ENCODE data around the gene FOXO1. TPM values are rescaled to one million over a fixed set of nuclear protein-coding genes. Genes with fewer than 3 reads are reported as not detected.

The FOXO1 gene
- total and polyA plus RNA-seq, 3 experiments from 2014 or later: 32.6 to 56.2 (median 32.9) TPM

GRCh38 chr13:40581277-40581579 is 85.2 kb downstream of the FOXO1 start:
- H3K27ac Mint-ChIP-seq: peak overlapping the region in 3 of 8 donors; percentile 30 to 68 (median 33)
- Histone ChIP-seq H3K27ac (ENCODE audit: low read depth, low read length) (no peak overlapping the region), H3K4me3 (ENCODE audit: low read length) (no peak overlapping the region), H3K36me3 (ENCODE audit: insufficient read depth, low read length) (no peaks in the 10 kb centered on the region), H3K4me1 (ENCODE audit: insufficient read depth, low read length) (peaks cover 74% of the 10 kb centered on the region), H3K9me3 (ENCODE audit: low read length) (peaks cover 3% of the 10 kb centered on the region), H3K27me3 (ENCODE audit: insufficient read depth, low read length, poor library complexity, severe bottlenecking) (no peaks in the 10 kb centered on the region)
- CTCF ChIA-PET: interaction anchor here (1.0 to 1.6 kb wide), 4 partner anchors 14 to 513 kb away, joined by 3 to 4 read pairs (median 3); no protein-coding TSS in a partner anchor
- peaks cover 0 to 2% of the 10 kb centered on the region in 2 donors for H3K27me3 Mint-ChIP-seq
- H3K36me3 Mint-ChIP-seq: peaks cover 9 to 11% (median 11%) of the 10 kb centered on the region in 3 donors
- no peak for DNase-seq
- POLR2A ChIA-PET: no interaction called here
- peaks cover 78 to 95% (median 94%) of the 10 kb centered on the region in 3 donors for H3K4me1 Mint-ChIP-seq
- peaks cover 2 to 8% (median 5%) of the 10 kb centered on the region in 5 donors for H3K9me3 Mint-ChIP-seq
- peak overlapping the region in 4 of 7 donors; percentile 5 to 54 (median 22) for H3K4me3 Mint-ChIP-seq

GRCh38 chr13:40580566-40581276 is 85.7 kb downstream of the FOXO1 start:
- peak overlapping the region in 2 of 7 donors; percentile 18 to 54 for H3K4me3 Mint-ChIP-seq
- Histone ChIP-seq H3K27me3 (ENCODE audit: insufficient read depth, low read length, poor library complexity, severe bottlenecking) (no peaks in the 10 kb centered on the region), H3K36me3 (ENCODE audit: insufficient read depth, low read length) (no peaks in the 10 kb centered on the region), H3K27ac (ENCODE audit: low read depth, low read length) (no peak overlapping the region), H3K9me3 (ENCODE audit: low read length) (peaks cover 3% of the 10 kb centered on the region), H3K4me1 (ENCODE audit: insufficient read depth, low read length) (peaks cover 74% of the 10 kb centered on the region), H3K4me3 (ENCODE audit: low read length) (no peak overlapping the region)
- H3K9me3 Mint-ChIP-seq: peaks cover 2 to 8% (median 5%) of the 10 kb centered on the region in 5 donors
- ChIA-PET CTCF (interaction anchor here (1.2 to 1.6 kb wide), 2 partner anchors 59 to 512 kb away, joined by 3 to 4 read pairs; no protein-coding TSS in a partner anchor), POLR2A (no interaction called here)
- peak overlapping the region in 5 of 8 donors; percentile 16 to 68 (median 39) for H3K27ac Mint-ChIP-seq
- H3K4me1 Mint-ChIP-seq: peaks cover 79 to 95% (median 94%) of the 10 kb centered on the region in 3 donors
- H3K36me3 Mint-ChIP-seq: peaks cover 9 to 11% (median 11%) of the 10 kb centered on the region in 3 donors
- peaks cover 0 to 2% of the 10 kb centered on the region in 2 donors for H3K27me3 Mint-ChIP-seq
- DNase-seq: no peak

GRCh38 chr13:40579535-40579934 is 86.9 kb downstream of the FOXO1 start:
- H3K9me3 ChIP-seq (ENCODE audit: low read length): peaks cover 3% of the 10 kb centered on the region
- Mint-ChIP-seq H3K27me3 (peaks cover 0 to 2% of the 10 kb centered on the region in 2 donors), H3K4me1 (peaks cover 81 to 95% (median 94%) of the 10 kb centered on the region in 3 donors), H3K4me3 (peak overlapping the region in 1 of 7 donors; percentile 49), H3K27ac (peak overlapping the region in 3 of 8 donors; percentile 7 to 63 (median 7)), H3K9me3 (peaks cover 2 to 8% (median 5%) of the 10 kb centered on the region in 5 donors), H3K36me3 (peaks cover 9 to 11% (median 11%) of the 10 kb centered on the region in 3 donors)
- H3K27me3 ChIP-seq (ENCODE audit: insufficient read depth, low read length, poor library complexity, severe bottlenecking): no peaks in the 10 kb centered on the region
- H3K4me1 ChIP-seq (ENCODE audit: insufficient read depth, low read length): peaks cover 80% of the 10 kb centered on the region
- DNase-seq: no peak
- CTCF ChIA-PET: no interaction called here
- POLR2A ChIA-PET: no interaction called here
- H3K27ac ChIP-seq (ENCODE audit: low read depth, low read length): no peak overlapping the region
- no peak overlapping the region for H3K4me3 ChIP-seq (ENCODE audit: low read length)
- no peaks in the 10 kb centered on the region for H3K36me3 ChIP-seq (ENCODE audit: insufficient read depth, low read length)

- DNase-seq: no peak
- H3K27ac Mint-ChIP-seq: peak overlapping the region in 7 of 8 donors; percentile 7 to 91 (median 22)
- peaks cover 92 to 100% (median 99%) of the 10 kb centered on the region in 3 donors for H3K4me1 Mint-ChIP-seq
- no peaks in the 10 kb centered on the region for H3K9me3 ChIP-seq (ENCODE audit: low read length)
- POLR2A ChIA-PET: no interaction called here
- no peak overlapping the region for H3K4me3 ChIP-seq (ENCODE audit: low read length)
- H3K27ac ChIP-seq (ENCODE audit: low read depth, low read length): no peak overlapping the region
- H3K9me3 Mint-ChIP-seq: peaks cover 0 to 3% (median 0%) of the 10 kb centered on the region in 5 donors
- CTCF ChIA-PET: no interaction called here
- H3K27me3 Mint-ChIP-seq: no peaks in the 10 kb centered on the region
- H3K36me3 ChIP-seq (ENCODE audit: insufficient read depth, low read length): no peaks in the 10 kb centered on the region
- H3K27me3 ChIP-seq (ENCODE audit: insufficient read depth, low read length, poor library complexity, severe bottlenecking): no peaks in the 10 kb centered on the region
- H3K4me1 ChIP-seq (ENCODE audit: insufficient read depth, low read length): peaks cover 95% of the 10 kb centered on the region
- H3K36me3 Mint-ChIP-seq: peaks cover 2 to 3% (median 3%) of the 10 kb centered on the region in 3 donors
- H3K4me3 Mint-ChIP-seq: peak overlapping the region in 5 of 7 donors; percentile 6 to 20 (median 12)
Observed at GRCh38 chr13:40578055-40578454, 88.4 kb downstream of the FOXO1 start.

- H3K36me3 Mint-ChIP-seq: peaks cover 0 to 2% (median 2%) of the 10 kb centered on the region in 3 donors
- H3K4me1 Mint-ChIP-seq: peaks cover 92 to 100% (median 99%) of the 10 kb centered on the region in 3 donors
- CTCF ChIA-PET: interaction anchor here (1.2 kb wide), 1 partner anchor 89 kb away, joined by 5 read pairs; no protein-coding TSS in a partner anchor
- DNase-seq: peak in 1 of 5 donors; percentile 25
- Histone ChIP-seq H3K9me3 (ENCODE audit: low read length) (no peaks in the 10 kb centered on the region), H3K27ac (ENCODE audit: low read depth, low read length) (no peak overlapping the region), H3K36me3 (ENCODE audit: insufficient read depth, low read length) (no peaks in the 10 kb centered on the region), H3K27me3 (ENCODE audit: insufficient read depth, low read length, poor library complexity, severe bottlenecking) (no peaks in the 10 kb centered on the region), H3K4me3 (ENCODE audit: low read length) (no peak overlapping the region), H3K4me1 (ENCODE audit: insufficient read depth, low read length) (peaks cover 98% of the 10 kb centered on the region)
- POLR2A ChIA-PET: no interaction called here
- peak overlapping the region in 7 of 8 donors; percentile 26 to 61 (median 35) for H3K27ac Mint-ChIP-seq
- no peaks in the 10 kb centered on the region for H3K27me3 Mint-ChIP-seq
- no peaks in the 10 kb centered on the region for H3K9me3 Mint-ChIP-seq
- peak overlapping the region in 2 of 7 donors; percentile 13 to 38 for H3K4me3 Mint-ChIP-seq
Observed at GRCh38 chr13:40576369-40576768, 90.1 kb downstream of the FOXO1 start.

- Mint-ChIP-seq H3K4me3 (peak overlapping the region in 4 of 7 donors; percentile 1 to 65 (median 22)), H3K4me1 (peaks cover 90 to 99% (median 97%) of the 10 kb centered on the region in 3 donors), H3K27me3 (no peaks in the 10 kb centered on the region), H3K9me3 (no peaks in the 10 kb centered on the region), H3K36me3 (peaks cover 0 to 1% (median 0%) of the 10 kb centered on the region in 3 donors), H3K27ac (peak overlapping the region in 6 of 8 donors; percentile 19 to 36 (median 27))
- no peaks in the 10 kb centered on the region for H3K9me3 ChIP-seq (ENCODE audit: low read length)
- no peaks in the 10 kb centered on the region for H3K27me3 ChIP-seq (ENCODE audit: insufficient read depth, low read length, poor library complexity, severe bottlenecking)
- peaks cover 92% of the 10 kb centered on the region for H3K4me1 ChIP-seq (ENCODE audit: insufficient read depth, low read length)
- no peak for DNase-seq
- POLR2A ChIA-PET: interaction anchor here (0.5 kb wide), 1 partner anchor 1992 kb away, joined by 3 read pairs; no protein-coding TSS in a partner anchor
- no peaks in the 10 kb centered on the region for H3K36me3 ChIP-seq (ENCODE audit: insufficient read depth, low read length)
- H3K27ac ChIP-seq (ENCODE audit: low read depth, low read length): no peak overlapping the region
- CTCF ChIA-PET: no interaction called here
- H3K4me3 ChIP-seq (ENCODE audit: low read length): no peak overlapping the region
Observed at GRCh38 chr13:40572961-40573360, 93.5 kb downstream of the FOXO1 start.

GRCh38 chr13:40571338-40571963 is 95.0 kb downstream of the FOXO1 start:
- H3K4me3 ChIP-seq (ENCODE audit: low read length): no peak overlapping the region
- no peak for DNase-seq
- H3K27me3 Mint-ChIP-seq: no peaks in the 10 kb centered on the region
- H3K27me3 ChIP-seq (ENCODE audit: insufficient read depth, low read length, poor library complexity, severe bottlenecking): no peaks in the 10 kb centered on the region
- peak overlapping the region in 3 of 8 donors; percentile 2 to 48 (median 32) for H3K27ac Mint-ChIP-seq
- H3K36me3 ChIP-seq (ENCODE audit: insufficient read depth, low read length): no peaks in the 10 kb centered on the region
- H3K27ac ChIP-seq (ENCODE audit: low read depth, low read length): no peak overlapping the region
- ChIA-PET POLR2A (no interaction called here), CTCF (interaction anchor here (1.2 kb wide), 1 partner anchor 10 kb away, joined by 3 read pairs; no protein-coding TSS in a partner anchor)
- H3K4me3 Mint-ChIP-seq: peak overlapping the region in 2 of 7 donors; percentile 7 to 13
- no peaks in the 10 kb centered on the region for H3K9me3 ChIP-seq (ENCODE audit: low read length)
- H3K9me3 Mint-ChIP-seq: no peaks in the 10 kb centered on the region
- peaks cover 91% of the 10 kb centered on the region for H3K4me1 ChIP-seq (ENCODE audit: insufficient read depth, low read length)
- H3K36me3 Mint-ChIP-seq: peaks cover 0 to 1% (median 0%) of the 10 kb centered on the region in 3 donors
- H3K4me1 Mint-ChIP-seq: peaks cover 85 to 97% (median 96%) of the 10 kb centered on the region in 3 donors

All from CD8-positive, alpha-beta memory T cell (primary cell).